Stomach (tissue), 4 donors: ENCODE measurements around the gene R3HDM2.
"Not testable (repeated sequence)": the region's sequence is repeated elsewhere in the genome, so short reads cannot be mapped to it uniquely, and the experiment has no call there.

Source experiments
- EP300 ChIP-seq: sonication (generic); formaldehyde crosslinking; IDR thresholded peaks from one replicate; pipeline ENCODE4 v1.6.1; 2017; ENCODE audit warnings: antibody characterized with exemption
- POLR2AphosphoS5 ChIP-seq, 3 donors: sonication (generic); formaldehyde crosslinking; IDR thresholded peaks; one replicate each; pipeline ENCODE4 v1.6.1; 2016; ENCODE audit warnings: antibody characterized with exemption in 3 of 3
- TF ChIP-seq, protein P1 (sequence below), 7 experiments: fragments of 450-650 bp in 4 of 7; fragments of 200-600 bp in 3 of 7; sonication (generic) in 3 of 7; IDR thresholded peaks; one replicate each; pipeline ENCODE4 v1.5.1; 2016 to 2019; ENCODE audit warnings: antibody characterized with exemption in 7 of 7, control low read depth in 2 of 7, mild to moderate bottlenecking in 1 of 7

DNA sequence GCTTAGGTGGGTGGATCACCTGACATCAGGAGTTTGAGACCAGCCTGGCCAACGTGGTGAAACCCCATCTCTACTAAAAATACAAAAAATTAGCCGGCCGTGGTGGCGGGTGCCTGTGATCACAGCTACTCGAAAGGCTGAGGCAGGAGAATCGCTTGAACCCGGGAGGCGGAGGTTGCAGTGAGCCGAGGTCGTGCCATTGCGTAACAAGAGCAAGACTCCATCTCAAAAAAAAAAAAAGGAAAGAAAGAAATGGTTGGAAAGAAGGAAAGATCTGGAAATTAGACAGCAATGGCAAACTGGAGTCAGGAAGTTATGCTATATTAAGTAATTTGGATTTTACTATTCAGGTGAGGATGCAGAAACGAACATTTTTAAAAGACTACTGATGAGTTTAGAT lies 148.8 kb downstream of the R3HDM2 start:
- TF ChIP-seq, protein P1, sequence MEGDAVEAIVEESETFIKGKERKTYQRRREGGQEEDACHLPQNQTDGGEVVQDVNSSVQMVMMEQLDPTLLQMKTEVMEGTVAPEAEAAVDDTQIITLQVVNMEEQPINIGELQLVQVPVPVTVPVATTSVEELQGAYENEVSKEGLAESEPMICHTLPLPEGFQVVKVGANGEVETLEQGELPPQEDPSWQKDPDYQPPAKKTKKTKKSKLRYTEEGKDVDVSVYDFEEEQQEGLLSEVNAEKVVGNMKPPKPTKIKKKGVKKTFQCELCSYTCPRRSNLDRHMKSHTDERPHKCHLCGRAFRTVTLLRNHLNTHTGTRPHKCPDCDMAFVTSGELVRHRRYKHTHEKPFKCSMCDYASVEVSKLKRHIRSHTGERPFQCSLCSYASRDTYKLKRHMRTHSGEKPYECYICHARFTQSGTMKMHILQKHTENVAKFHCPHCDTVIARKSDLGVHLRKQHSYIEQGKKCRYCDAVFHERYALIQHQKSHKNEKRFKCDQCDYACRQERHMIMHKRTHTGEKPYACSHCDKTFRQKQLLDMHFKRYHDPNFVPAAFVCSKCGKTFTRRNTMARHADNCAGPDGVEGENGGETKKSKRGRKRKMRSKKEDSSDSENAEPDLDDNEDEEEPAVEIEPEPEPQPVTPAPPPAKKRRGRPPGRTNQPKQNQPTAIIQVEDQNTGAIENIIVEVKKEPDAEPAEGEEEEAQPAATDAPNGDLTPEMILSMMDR (IDR thresholded peaks at IDR 0.05): not testable (repeated sequence)
- not testable (repeated sequence) for TF ChIP-seq POLR2AphosphoS5 (IDR thresholded peaks at IDR 0.05); EP300
